T-helper 17 cell (primary cell): Measurements from ENCODE around the gene DNPEP. TPM values are rescaled to one million over a fixed set of nuclear protein-coding genes. Genes with fewer than 3 reads are reported as not detected.

Source experiments
- ATAC-seq: fragments of 150-1000 bp; cut with Tn5 transposase; 2 replicates; pipeline ENCODE4 v1.10.0; 2021; ENCODE audit warnings: mild to moderate bottlenecking, moderate library complexity
- DNase-seq, 3 donors: peaks; one replicate each; pipeline versions ENCODE4 v3.0.0 to v3.0.0-alpha.2; 2020 to 2021
- H3K9me3 ChIP-seq: one replicate; pipeline ENCODE4 v1.7.0; 2013; ENCODE audit warnings: low read length, mild to moderate bottlenecking; ENCODE audit not compliant: control insufficient read depth, poor library complexity, severe bottlenecking
- H3K27ac Mint-ChIP-seq: one replicate; pipeline ENCODE4 v1.8.0; 2022; ENCODE audit warnings: mild to moderate bottlenecking, moderate library complexity, mixed read lengths
- H3K27me3 Mint-ChIP-seq: one replicate; pipeline ENCODE4 v1.8.0; 2022; ENCODE audit warnings: mixed read lengths
- H3K36me3 Mint-ChIP-seq: one replicate; pipeline ENCODE4 v1.8.0; 2022; ENCODE audit warnings: low read depth, mixed read lengths
- H3K4me1 Mint-ChIP-seq: one replicate; pipeline ENCODE4 v1.8.0; 2022; ENCODE audit warnings: mild to moderate bottlenecking, mixed read lengths
- H3K4me3 Mint-ChIP-seq: one replicate; pipeline ENCODE4 v1.8.0; 2022; ENCODE audit warnings: mild to moderate bottlenecking, moderate library complexity, mixed read lengths
- total RNA-seq, 4 donors: library from RNA in 2 of 4; stranded (reverse) in 2 of 4; gene quantifications; one replicate each; pipeline ENCODE4 v1.2.3 and lab custom pipeline; 2022 to 2026

DNPEP gene
- total RNA-seq, 2 donors from 2014 or later, result 81.3 to 107 TPM

GRCh38 chr2:219354582-219354981 is 33.1 kb downstream of the DNPEP start:
- Mint-ChIP-seq H3K27me3 (peaks cover 77% of the 10 kb centered on the region), H3K4me3 (no peak overlapping the region), H3K27ac (no peak overlapping the region), H3K36me3 (peaks cover 2% of the 10 kb centered on the region), H3K4me1 (peaks cover 2% of the 10 kb centered on the region)
- no peaks in the 10 kb centered on the region for H3K9me3 ChIP-seq
- DNase-seq (no peak), ATAC-seq (no peak)

GRCh38 chr2:219353129-219353528 is 34.6 kb downstream of the DNPEP start:
- peaks cover 84% of the 10 kb centered on the region for H3K27me3 Mint-ChIP-seq
- DNase-seq, result no peak

GRCh38 chr2:219352448-219353023 is 35.2 kb downstream of the DNPEP start:
- peaks cover 84% of the 10 kb centered on the region for H3K27me3 Mint-ChIP-seq
- no peak overlapping the region for H3K4me3 Mint-ChIP-seq
- H3K27ac Mint-ChIP-seq, result no peak overlapping the region
- no peaks in the 10 kb centered on the region for H3K4me1 Mint-ChIP-seq
- peaks cover 8% of the 10 kb centered on the region for H3K36me3 Mint-ChIP-seq
- H3K9me3 ChIP-seq, result no peaks in the 10 kb centered on the region
- DNase-seq (peak; percentile 29 to 59 (median 31)), ATAC-seq (peak; percentile 77)

More at GRCh38 chr2:219353129-219353528, 34.6 kb downstream of the DNPEP start:
- Mint-ChIP-seq H3K4me3 (no peak overlapping the region), H3K4me1 (no peaks in the 10 kb centered on the region), H3K27ac (no peak overlapping the region), H3K36me3 (peaks cover 5% of the 10 kb centered on the region)
- no peak for ATAC-seq
- no peaks in the 10 kb centered on the region for H3K9me3 ChIP-seq

GRCh38 chr2:219350710-219351221 is 36.9 kb downstream of the DNPEP start:
- H3K4me1 Mint-ChIP-seq, result no peaks in the 10 kb centered on the region

GRCh38 chr2:219350215-219350614 is 37.5 kb downstream of the DNPEP start:
- Mint-ChIP-seq H3K27me3 (peaks cover 78% of the 10 kb centered on the region), H3K27ac (no peak overlapping the region), H3K4me1 (peaks cover under 1% of the 10 kb centered on the region), H3K36me3 (peaks cover 8% of the 10 kb centered on the region), H3K4me3 (no peak overlapping the region)
- ATAC-seq, result no peak
- H3K9me3 ChIP-seq, result no peaks in the 10 kb centered on the region
- no peak for DNase-seq

More at GRCh38 chr2:219350710-219351221, 36.9 kb downstream of the DNPEP start:
- H3K36me3 Mint-ChIP-seq, result peaks cover 8% of the 10 kb centered on the region
- ATAC-seq, result no peak
- H3K4me3 Mint-ChIP-seq, result no peak overlapping the region
- DNase-seq, result no peak
- H3K9me3 ChIP-seq, result no peaks in the 10 kb centered on the region
- no peak overlapping the region for H3K27ac Mint-ChIP-seq
- H3K27me3 Mint-ChIP-seq, result peaks cover 83% of the 10 kb centered on the region

GRCh38 chr2:219344751-219345430 is 42.8 kb downstream of the DNPEP start:
- peaks cover 5% of the 10 kb centered on the region for H3K36me3 Mint-ChIP-seq
- peaks cover 7% of the 10 kb centered on the region for H3K4me1 Mint-ChIP-seq

GRCh38 chr2:219335373-219335786 is 52.3 kb downstream of the DNPEP start:
- ATAC-seq, result no peak

More at GRCh38 chr2:219344751-219345430, 42.8 kb downstream of the DNPEP start:
- Mint-ChIP-seq H3K27me3 (peaks cover 47% of the 10 kb centered on the region), H3K4me3 (no peak overlapping the region), H3K27ac (no peak overlapping the region)
- no peaks in the 10 kb centered on the region for H3K9me3 ChIP-seq
- ATAC-seq (no peak), DNase-seq (no peak)

GRCh38 chr2:219334076-219334475 is 53.6 kb downstream of the DNPEP start:
- Mint-ChIP-seq H3K36me3 (no peaks in the 10 kb centered on the region), H3K27ac (no peak overlapping the region), H3K4me3 (no peak overlapping the region), H3K27me3 (peaks cover 53% of the 10 kb centered on the region), H3K4me1 (no peaks in the 10 kb centered on the region)
- ATAC-seq, result no peak
- peaks cover 9% of the 10 kb centered on the region for H3K9me3 ChIP-seq
- no peak for DNase-seq

More at GRCh38 chr2:219335373-219335786, 52.3 kb downstream of the DNPEP start:
- no peaks in the 10 kb centered on the region for H3K4me1 Mint-ChIP-seq
- H3K27ac Mint-ChIP-seq, result no peak overlapping the region
- no peak overlapping the region for H3K4me3 Mint-ChIP-seq
- peaks cover 9% of the 10 kb centered on the region for H3K9me3 ChIP-seq
- no peaks in the 10 kb centered on the region for H3K36me3 Mint-ChIP-seq
- no peak for DNase-seq
- peaks cover 48% of the 10 kb centered on the region for H3K27me3 Mint-ChIP-seq

GRCh38 chr2:219332542-219332941 is 55.2 kb downstream of the DNPEP start, which contains the start of gene RESP18:
Gene RESP18, minus strand, starts transcription at chr2:219332744.
- Mint-ChIP-seq H3K27me3 (peaks cover 67% of the 10 kb centered on the region), H3K36me3 (no peaks in the 10 kb centered on the region), H3K4me1 (no peaks in the 10 kb centered on the region), H3K27ac (no peak within 1 kb of the TSS), H3K4me3 (no peak within 1 kb of the TSS)
- ATAC-seq, result no peak
- H3K9me3 ChIP-seq, result peaks cover 9% of the 10 kb centered on the region
- no peak for DNase-seq

- Mint-ChIP-seq H3K4me3 (no peak overlapping the region), H3K27me3 (peaks cover 67% of the 10 kb centered on the region), H3K27ac (no peak overlapping the region), H3K4me1 (no peaks in the 10 kb centered on the region), H3K36me3 (no peaks in the 10 kb centered on the region)
- peaks cover 9% of the 10 kb centered on the region for H3K9me3 ChIP-seq
- ATAC-seq (no peak), DNase-seq (peak in 1 of 3 donors; percentile 17)
Measured at GRCh38 chr2:219331560-219332213, 56.0 kb downstream of the DNPEP start.

- ATAC-seq (no peak), DNase-seq (no peak)
- Mint-ChIP-seq H3K36me3 (peaks cover 5% of the 10 kb centered on the region), H3K4me3 (no peak overlapping the region), H3K4me1 (no peaks in the 10 kb centered on the region), H3K27me3 (peaks cover 78% of the 10 kb centered on the region), H3K27ac (no peak overlapping the region)
- peaks cover 4% of the 10 kb centered on the region for H3K9me3 ChIP-seq
Measured at GRCh38 chr2:219327719-219328118, 60.0 kb downstream of the DNPEP start.

- no peak overlapping the region for H3K27ac Mint-ChIP-seq
- H3K4me3 Mint-ChIP-seq, result no peak overlapping the region
- ATAC-seq, result no peak
- no peaks in the 10 kb centered on the region for H3K9me3 ChIP-seq
- peaks cover 5% of the 10 kb centered on the region for H3K36me3 Mint-ChIP-seq
- no peak for DNase-seq
- peaks cover 72% of the 10 kb centered on the region for H3K27me3 Mint-ChIP-seq
- peaks cover 7% of the 10 kb centered on the region for H3K4me1 Mint-ChIP-seq
Measured at GRCh38 chr2:219325657-219326315, 61.9 kb downstream of the DNPEP start.

- H3K4me1 Mint-ChIP-seq, result peaks cover 8% of the 10 kb centered on the region
- no peak for ATAC-seq
Measured at GRCh38 chr2:219325136-219325535, 62.6 kb downstream of the DNPEP start.

More at GRCh38 chr2:219325136-219325535, 62.6 kb downstream of the DNPEP start:
- no peaks in the 10 kb centered on the region for H3K9me3 ChIP-seq
- peaks cover 5% of the 10 kb centered on the region for H3K36me3 Mint-ChIP-seq
- no peak overlapping the region for H3K4me3 Mint-ChIP-seq
- peaks cover 65% of the 10 kb centered on the region for H3K27me3 Mint-ChIP-seq
- H3K27ac Mint-ChIP-seq, result no peak overlapping the region
- no peak for DNase-seq
